Uterus (tissue), 4 donors: ENCODE measurements around the gene PRDX2. TPM values are rescaled to one million over a fixed set of nuclear protein-coding genes. Genes with fewer than 3 reads are reported as not detected.

Source experiments
- DNase-seq, 2 donors: peaks; one replicate each; pipeline ENCODE4 v3.0.0-alpha.2; 2019 to 2020
- H3K27ac ChIP-seq, 2 donors: fragments of 200-600 bp; sonication (generic); 1 replicate in 1 of 2; 2 replicates in 1 of 2; pipeline ENCODE4 v1.5.1; 2016 to 2018
- H3K27me3 ChIP-seq, 2 donors: fragments of 200-600 bp; sonication (generic); one replicate each; pipeline ENCODE4 v1.5.1; 2018 to 2019; ENCODE audit warnings: control low read depth in 1 of 2
- H3K36me3 ChIP-seq, 2 donors: fragments of 200-600 bp; sonication (generic); one replicate each; pipeline ENCODE4 v1.5.1; 2019; ENCODE audit warnings: control low read depth in 1 of 2
- H3K4me1 ChIP-seq, 2 donors: fragments of 200-600 bp; sonication (generic); one replicate each; pipeline ENCODE4 v1.5.1; 2018 to 2019; ENCODE audit warnings: control low read depth in 1 of 2
- H3K4me3 ChIP-seq, 2 donors: fragments of 200-600 bp; sonication (generic); 1 replicate in 1 of 2; 2 replicates in 1 of 2; pipeline ENCODE4 v1.5.1; 2018 to 2019; ENCODE audit warnings: mild to moderate bottlenecking in 1 of 2
- H3K9me3 ChIP-seq, 2 donors: fragments of 200-600 bp; sonication (generic); one replicate each; pipeline ENCODE4 v1.5.1; 2019; ENCODE audit warnings: control low read depth in 1 of 2
- CTCF ChIP-seq, 4 experiments: fragments of 200-600 bp in 2 of 4; fragments of 450-650 bp in 2 of 4; sonication (generic) in 2 of 4; IDR thresholded peaks; one replicate each; pipeline ENCODE4 v1.5.1; 2016 to 2019; ENCODE audit warnings: antibody characterized with exemption in 4 of 4, mild to moderate bottlenecking in 2 of 4, moderate library complexity in 1 of 4
- POLR2A ChIP-seq, 2 donors: fragments of 450-650 bp; IDR thresholded peaks; one replicate each; pipeline ENCODE4 v1.6.1; 2016; ENCODE audit warnings: antibody characterized with exemption in 2 of 2, mild to moderate bottlenecking in 1 of 2, moderate library complexity in 1 of 2
- intact Hi-C: fragments of 100-400 bp; cut with DNase I; formaldehyde crosslinking; loops from one replicate; pipeline ENCODE4 v1.15.1; 2023; ENCODE audit warnings: low total_unique reads
- total RNA-seq, 4 donors: library from RNA; depleted of rRNA in 3 of 4; stranded (reverse); fragments of >200 nt in 3 of 4; gene quantifications; one replicate each; pipeline versions ENCODE4 v1.1.0 to v1.2.4, GENCODE V29; 2014 to 2023
- donor health status: DM: yes; HTN: yes; CAD: no.

The PRDX2 gene
- total RNA-seq, 4 donors from 2014 or later: 148 to 178 (median 163) TPM

GRCh38 chr19:12788682-12789097 lies 12.9 kb downstream of the PRDX2 start:
- no peaks in the 10 kb centered on the region for H3K36me3 ChIP-seq
- intact Hi-C loops: no loop called here
- peak; percentile 79 to 84 for DNase-seq
- no peaks in the 10 kb centered on the region for H3K27me3 ChIP-seq
- H3K27ac ChIP-seq: peak overlapping the region; percentile 98 to 100
- TF ChIP-seq CTCF (IDR thresholded peaks at IDR 0.05): no peak
- no peak for TF ChIP-seq POLR2A (IDR thresholded peaks at IDR 0.05)
- H3K9me3 ChIP-seq: no peaks in the 10 kb centered on the region
- peak overlapping the region; percentile 84 to 87 for H3K4me3 ChIP-seq
- peaks cover 0 to 13% of the 10 kb centered on the region in 2 donors for H3K4me1 ChIP-seq

- H3K4me1 ChIP-seq: peaks cover 0 to 18% of the 10 kb centered on the region in 2 donors
- H3K4me3 ChIP-seq: peak overlapping the region; percentile 84 to 87
- intact Hi-C loops: no loop called here
- H3K27me3 ChIP-seq: no peaks in the 10 kb centered on the region
- H3K27ac ChIP-seq: peak overlapping the region; percentile 98 to 100
- DNase-seq: no peak
- no peaks in the 10 kb centered on the region for H3K36me3 ChIP-seq
- TF ChIP-seq CTCF (IDR thresholded peaks at IDR 0.05) (no peak), POLR2A (IDR thresholded peaks at IDR 0.05) (no peak)
- H3K9me3 ChIP-seq: no peaks in the 10 kb centered on the region
Observed at GRCh38 chr19:12788042-12788681, 13.4 kb downstream of the PRDX2 start.

GRCh38 chr19:12787458-12787857 lies 14.1 kb downstream of the PRDX2 start:
- H3K27me3 ChIP-seq: no peaks in the 10 kb centered on the region
- peak overlapping the region; percentile 98 to 100 for H3K27ac ChIP-seq
- H3K4me3 ChIP-seq: no peak overlapping the region
- intact Hi-C loops: no loop called here
- H3K4me1 ChIP-seq: peaks cover 0 to 18% of the 10 kb centered on the region in 2 donors
- no peaks in the 10 kb centered on the region for H3K36me3 ChIP-seq
- TF ChIP-seq POLR2A (IDR thresholded peaks at IDR 0.05): no peak
- no peak for TF ChIP-seq CTCF (IDR thresholded peaks at IDR 0.05)
- DNase-seq: no peak
- H3K9me3 ChIP-seq: no peaks in the 10 kb centered on the region

GRCh38 chr19:12786952-12787351 lies 14.6 kb downstream of the PRDX2 start:
- no peak overlapping the region for H3K4me3 ChIP-seq
- intact Hi-C loops: no loop called here
- TF ChIP-seq POLR2A (IDR thresholded peaks at IDR 0.05) (no peak), CTCF (IDR thresholded peaks at IDR 0.05) (no peak)
- H3K36me3 ChIP-seq: no peaks in the 10 kb centered on the region
- no peak for DNase-seq
- H3K9me3 ChIP-seq: no peaks in the 10 kb centered on the region
- H3K4me1 ChIP-seq: peaks cover 0 to 18% of the 10 kb centered on the region in 2 donors
- H3K27ac ChIP-seq: peak overlapping the region; percentile 98 to 100
- H3K27me3 ChIP-seq: no peaks in the 10 kb centered on the region

- Histone ChIP-seq H3K9me3 (no peaks in the 10 kb centered on the region), H3K4me1 (peaks cover 0 to 18% of the 10 kb centered on the region in 2 donors), H3K27ac (peak overlapping the region; percentile 98 to 100), H3K4me3 (no peak overlapping the region), H3K36me3 (no peaks in the 10 kb centered on the region), H3K27me3 (no peaks in the 10 kb centered on the region)
- DNase-seq: no peak
- no peak for TF ChIP-seq CTCF (IDR thresholded peaks at IDR 0.05)
- TF ChIP-seq POLR2A (IDR thresholded peaks at IDR 0.05): peak in 1 of 2 donors; percentile 40
- intact Hi-C loops: no loop called here
Observed at GRCh38 chr19:12786141-12786870, 15.3 kb downstream of the PRDX2 start.
